MM.1S (cell line): ENCODE results near the gene TCOF1.

Source experiments
- DNase-seq: peaks from one replicate; pipeline ENCODE4 v3.0.0-alpha.2; 2015
- H2AFZ ChIP-seq: fragments of 300-600 bp; sonication (generic); 2 replicates; pipeline ENCODE4 v1.6.0; 2016; ENCODE audit warnings: antibody characterized with exemption, low read length
- H3F3A ChIP-seq: fragments of 300-600 bp; sonication (generic); 2 replicates; pipeline ENCODE4 v1.6.1; 2016; ENCODE audit warnings: mild to moderate bottlenecking, antibody characterized with exemption, low read length, moderate library complexity, mixed read lengths; ENCODE audit not compliant: insufficient read depth
- H3K27ac ChIP-seq: fragments of 300-600 bp; sonication (generic); 2 replicates; pipeline ENCODE4 v1.5.1; 2016; ENCODE audit warnings: mild to moderate bottlenecking, low read length
- H3K27me3 ChIP-seq: fragments of 300-600 bp; sonication (generic); replicated peaks from 2 replicates; pipeline ENCODE4 v1.6.0; 2016; ENCODE audit warnings: low read length; ENCODE audit not compliant: insufficient read depth
- H3K36me3 ChIP-seq: fragments of 300-600 bp; sonication (generic); replicated peaks from 2 replicates; pipeline ENCODE4 v1.6.1; 2016; ENCODE audit warnings: mild to moderate bottlenecking, low read length, mixed read lengths; ENCODE audit not compliant: insufficient read depth
- H3K4me1 ChIP-seq: fragments of 300-600 bp; sonication (generic); 2 replicates; pipeline ENCODE4 v1.6.1; 2016; ENCODE audit warnings: low read length, mixed read lengths
- H3K4me2 ChIP-seq: fragments of 300-600 bp; sonication (generic); 2 replicates; pipeline ENCODE4 v1.6.0; 2016; ENCODE audit warnings: low read depth, low read length
- H3K4me3 ChIP-seq: fragments of 300-600 bp; sonication (generic); 2 replicates; pipeline ENCODE4 v1.5.1; 2016; ENCODE audit warnings: low read length, mixed read lengths
- H3K79me2 ChIP-seq: fragments of 300-600 bp; sonication (generic); 2 replicates; pipeline ENCODE4 v1.6.1; 2016; ENCODE audit warnings: mixed run types, low read length, mixed read lengths
- H3K9ac ChIP-seq: fragments of 300-600 bp; sonication (generic); 2 replicates; pipeline ENCODE4 v1.6.1; 2016; ENCODE audit warnings: low read length, mixed read lengths
- H3K9me2 ChIP-seq: fragments of 300-600 bp; sonication (generic); replicated peaks from 2 replicates; pipeline ENCODE4 v1.6.1; 2016; ENCODE audit warnings: mild to moderate bottlenecking, low read length, mixed read lengths; ENCODE audit not compliant: insufficient read depth
- H3K9me3 ChIP-seq: fragments of 300-600 bp; sonication (generic); replicated peaks from 2 replicates; pipeline ENCODE4 v1.6.1; 2016; ENCODE audit warnings: mild to moderate bottlenecking, low read length, mixed read lengths; ENCODE audit not compliant: insufficient read depth
- H4K20me1 ChIP-seq: fragments of 300-600 bp; sonication (generic); 2 replicates; pipeline ENCODE4 v1.6.1; 2016; ENCODE audit warnings: mild to moderate bottlenecking, low read length, moderate library complexity, mixed read lengths; ENCODE audit not compliant: insufficient read depth
- EZH2 ChIP-seq: fragments of 300-600 bp; sonication (generic); optimal IDR thresholded peaks from 2 replicates; pipeline ENCODE3; 2017; ENCODE audit warnings: low read depth, mild to moderate bottlenecking, antibody characterized with exemption, low read length, mixed read lengths
- EZH2phosphoT487 ChIP-seq: fragments of 300-600 bp; sonication (generic); IDR thresholded peaks from 2 replicates; pipeline ENCODE4 v1.6.1; 2018; ENCODE audit warnings: antibody characterized with exemption, low read length
- TF ChIP-seq, protein P1 (sequence below): fragments of 300-600 bp; sonication (generic); IDR thresholded peaks from 2 replicates; pipeline ENCODE4 v1.5.1; 2016; ENCODE audit warnings: antibody characterized with exemption, low read length, mixed read lengths

The TCOF1 gene

DNA sequence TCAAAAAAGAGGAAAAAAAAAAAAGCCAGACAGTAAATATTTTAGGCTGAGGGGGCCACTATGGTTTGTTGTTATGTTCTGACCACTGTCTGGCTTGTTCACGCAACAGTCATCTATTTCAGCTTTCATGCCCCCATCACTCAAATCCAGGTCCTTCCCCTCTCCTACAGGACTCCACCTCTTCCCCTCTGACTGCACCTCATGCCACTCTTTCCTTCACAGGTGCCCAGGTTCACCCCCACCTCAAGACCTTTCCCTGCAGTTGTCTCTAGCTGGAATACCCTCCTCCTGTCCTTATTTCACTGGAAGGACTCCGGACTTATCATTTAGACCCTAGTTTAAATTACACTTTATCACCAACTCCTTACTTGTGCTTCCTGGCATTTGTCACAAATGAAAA, 88.6 kb downstream of the TCOF1 start:
- Histone ChIP-seq H3K27ac (no peak overlapping the region), H3F3A (peaks cover 45% of the 10 kb centered on the region), H3K27me3 (no peaks in the 10 kb centered on the region)

DNA sequence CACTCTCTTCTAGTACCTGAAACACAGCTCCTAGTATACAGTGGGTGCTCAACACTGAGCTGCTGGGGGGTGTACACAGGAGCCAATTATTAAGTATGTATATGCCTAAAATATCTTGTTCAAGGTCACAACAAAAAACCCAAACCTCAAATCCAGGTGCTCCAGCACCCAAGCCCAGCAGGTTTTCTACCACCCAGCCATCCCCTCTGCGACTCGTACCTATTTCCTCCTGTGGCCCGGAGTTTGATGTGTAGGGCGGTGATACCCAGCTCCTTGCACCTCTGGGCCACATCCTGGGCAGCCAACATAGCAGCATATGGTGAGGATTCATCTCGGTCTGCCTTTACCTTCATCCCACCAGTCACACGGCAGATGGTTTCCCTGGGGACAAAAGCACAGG, 89.1 kb downstream of the TCOF1 start:
- Histone ChIP-seq H4K20me1 (peaks cover 41% of the 10 kb centered on the region), H3K4me2 (no peak overlapping the region), H3K4me3 (no peak overlapping the region), H3K36me3 (peaks cover 26% of the 10 kb centered on the region), H3K9ac (no peak overlapping the region), H3K9me2 (no peaks in the 10 kb centered on the region), H3K27me3 (no peaks in the 10 kb centered on the region), H3K27ac (no peak overlapping the region), H2AFZ (no peak overlapping the region), H3F3A (peaks cover 45% of the 10 kb centered on the region), H3K79me2 (peaks cover 48% of the 10 kb centered on the region), H3K4me1 (peaks cover 13% of the 10 kb centered on the region; the same call in 1 of the 2 replicates), H3K9me3 (no peaks in the 10 kb centered on the region)
- DNase-seq = no peak
- TF ChIP-seq, protein P1, sequence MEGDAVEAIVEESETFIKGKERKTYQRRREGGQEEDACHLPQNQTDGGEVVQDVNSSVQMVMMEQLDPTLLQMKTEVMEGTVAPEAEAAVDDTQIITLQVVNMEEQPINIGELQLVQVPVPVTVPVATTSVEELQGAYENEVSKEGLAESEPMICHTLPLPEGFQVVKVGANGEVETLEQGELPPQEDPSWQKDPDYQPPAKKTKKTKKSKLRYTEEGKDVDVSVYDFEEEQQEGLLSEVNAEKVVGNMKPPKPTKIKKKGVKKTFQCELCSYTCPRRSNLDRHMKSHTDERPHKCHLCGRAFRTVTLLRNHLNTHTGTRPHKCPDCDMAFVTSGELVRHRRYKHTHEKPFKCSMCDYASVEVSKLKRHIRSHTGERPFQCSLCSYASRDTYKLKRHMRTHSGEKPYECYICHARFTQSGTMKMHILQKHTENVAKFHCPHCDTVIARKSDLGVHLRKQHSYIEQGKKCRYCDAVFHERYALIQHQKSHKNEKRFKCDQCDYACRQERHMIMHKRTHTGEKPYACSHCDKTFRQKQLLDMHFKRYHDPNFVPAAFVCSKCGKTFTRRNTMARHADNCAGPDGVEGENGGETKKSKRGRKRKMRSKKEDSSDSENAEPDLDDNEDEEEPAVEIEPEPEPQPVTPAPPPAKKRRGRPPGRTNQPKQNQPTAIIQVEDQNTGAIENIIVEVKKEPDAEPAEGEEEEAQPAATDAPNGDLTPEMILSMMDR = no peak
- TF ChIP-seq EZH2 (no peak), EZH2phosphoT487 (no peak)

More for the DNA sequence above, 88.6 kb downstream of the TCOF1 start:
- H3K79me2 ChIP-seq = peaks cover 48% of the 10 kb centered on the region
- H3K4me2 ChIP-seq = no peak overlapping the region
- H2AFZ ChIP-seq = no peak overlapping the region
- H4K20me1 ChIP-seq = peaks cover 41% of the 10 kb centered on the region
- no peak for DNase-seq
- no peak overlapping the region for H3K9ac ChIP-seq
- no peak for TF ChIP-seq EZH2
- H3K4me3 ChIP-seq = no peak overlapping the region
- peaks cover 26% of the 10 kb centered on the region for H3K36me3 ChIP-seq
- H3K9me3 ChIP-seq = no peaks in the 10 kb centered on the region
- peaks cover 13% of the 10 kb centered on the region; the same call in 1 of the 2 replicates for H3K4me1 ChIP-seq
- no peaks in the 10 kb centered on the region for H3K9me2 ChIP-seq

DNA sequence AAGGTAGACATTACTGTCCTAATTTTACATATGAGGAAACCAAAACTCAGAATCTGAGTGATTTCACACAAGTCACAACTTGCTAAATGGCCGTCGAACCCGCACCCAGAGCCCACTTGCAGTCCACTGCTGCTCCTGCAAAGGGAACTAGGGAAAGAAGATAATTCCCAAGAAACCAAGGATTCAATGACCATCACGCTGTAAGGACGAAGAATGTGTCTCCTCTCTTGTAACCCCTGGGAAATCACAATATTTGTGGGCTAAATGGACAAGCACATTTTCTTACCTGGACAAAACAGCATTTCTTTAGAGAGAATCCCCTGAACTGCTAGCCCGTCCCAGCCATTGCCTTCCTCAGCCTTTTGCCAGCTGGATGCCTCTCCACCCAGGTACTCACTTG, 89.7 kb downstream of the TCOF1 start:
- peaks cover 41% of the 10 kb centered on the region for H4K20me1 ChIP-seq
- peaks cover 26% of the 10 kb centered on the region for H3K36me3 ChIP-seq
- TF ChIP-seq EZH2phosphoT487 (no peak), EZH2 (no peak)
- TF ChIP-seq, protein P1 = no peak
- H3K4me3 ChIP-seq = no peak overlapping the region
- no peak for DNase-seq
- peaks cover 48% of the 10 kb centered on the region for H3K79me2 ChIP-seq
- H3K9ac ChIP-seq = no peak overlapping the region
- no peaks in the 10 kb centered on the region for H3K9me3 ChIP-seq
- peak overlapping the region; percentile 86; the same call in 1 of the 2 replicates for H3K4me2 ChIP-seq
- H2AFZ ChIP-seq = no peak overlapping the region
- H3K27ac ChIP-seq = no peak overlapping the region
- H3K4me1 ChIP-seq = peaks cover 13% of the 10 kb centered on the region; the same call in 1 of the 2 replicates
- no peaks in the 10 kb centered on the region for H3K27me3 ChIP-seq
- no peaks in the 10 kb centered on the region for H3K9me2 ChIP-seq
- H3F3A ChIP-seq = peaks cover 42% of the 10 kb centered on the region

DNA sequence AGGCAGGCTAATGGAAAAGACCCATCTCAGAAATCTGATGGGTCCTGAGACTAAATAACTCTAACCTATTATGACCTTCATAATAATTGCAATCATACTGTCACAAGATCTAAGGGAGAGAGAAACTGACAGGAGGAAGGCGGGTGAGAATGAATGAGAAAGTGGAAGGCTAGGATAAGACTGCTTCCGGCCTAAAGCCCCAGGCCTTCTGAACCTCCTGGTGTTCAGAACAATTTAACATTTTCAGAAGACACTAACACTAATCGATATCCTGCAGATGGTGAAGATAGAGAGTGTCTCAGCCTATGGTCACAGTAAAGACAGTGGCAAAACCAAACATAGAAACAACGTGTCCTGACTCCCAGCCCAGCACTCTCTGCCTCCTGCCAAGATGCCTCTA, 90.8 kb downstream of the TCOF1 start:
- TF ChIP-seq EZH2phosphoT487 (no peak), EZH2 (no peak)
- TF ChIP-seq, protein P1 = no peak

More for the DNA sequence above, 90.8 kb downstream of the TCOF1 start:
- Histone ChIP-seq H3K9ac (peak overlapping the region; percentile 95), H3K9me3 (no peaks in the 10 kb centered on the region), H3K9me2 (no peaks in the 10 kb centered on the region), H3K79me2 (peaks cover 48% of the 10 kb centered on the region), H3F3A (peaks cover 33% of the 10 kb centered on the region), H3K4me3 (peak overlapping the region; percentile 82), H2AFZ (no peak overlapping the region), H3K4me1 (peaks cover 13% of the 10 kb centered on the region; the same call in 1 of the 2 replicates), H3K36me3 (peaks cover 26% of the 10 kb centered on the region), H3K4me2 (peak overlapping the region; percentile 86), H3K27me3 (no peaks in the 10 kb centered on the region), H4K20me1 (peaks cover 40% of the 10 kb centered on the region), H3K27ac (peak overlapping the region; percentile 84; the same call in 1 of the 2 replicates)
- DNase-seq = no peak
